GM10248 (cell line): Measurements from ENCODE around the gene TEK.

ENCODE experiments used
- CTCF ChIA-PET: fragments of 300-600 bp; sonication (Branson Sonifier 250); formaldehyde crosslinking; extraction: SDS; loops from one replicate; lab custom pipeline; 2021; ENCODE audit warnings: antibody characterized with exemption; lab: Yijun Ruan, JAX
- POLR2A ChIA-PET: fragments of 350-650 bp; sonication (Branson Sonifier 250); formaldehyde crosslinking; extraction: SDS; loops from one replicate; lab custom pipeline; 2020; ENCODE audit warnings: antibody characterized with exemption; lab: Yijun Ruan, JAX
- DNase-seq: peaks from one replicate; pipeline ENCODE4 v3.0.0; 2012; ENCODE audit errors: extremely low spot score
- TF ChIP-seq, protein P1 (sequence below): IDR thresholded peaks from 2 replicates; pipeline ENCODE4 v1.5.1; 2012; ENCODE audit warnings: mild to moderate bottlenecking, low read depth; ENCODE audit errors: extremely low read depth, missing control alignments, control extremely low read depth

Gene TEK

DNA sequence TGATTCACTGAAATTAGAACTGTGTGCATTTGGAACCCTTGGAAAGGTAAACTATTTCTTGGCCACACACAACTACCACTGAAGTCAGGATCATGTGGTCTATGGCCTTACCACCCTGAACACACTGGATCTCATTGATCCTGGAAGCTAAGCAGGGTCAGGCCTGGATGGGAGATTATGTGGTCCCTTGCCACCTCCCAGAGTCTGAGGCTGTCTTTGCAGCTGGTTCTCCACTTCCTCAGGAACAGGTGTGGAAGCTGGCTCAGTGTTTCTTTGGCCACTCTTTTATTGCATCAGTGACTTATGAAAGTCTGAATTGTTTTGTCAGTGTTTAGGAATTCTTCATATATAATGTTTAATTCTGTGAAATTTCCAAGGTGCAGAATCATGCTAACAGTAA, 89.2 kb downstream of the TEK start:
- TF ChIP-seq, protein P1, sequence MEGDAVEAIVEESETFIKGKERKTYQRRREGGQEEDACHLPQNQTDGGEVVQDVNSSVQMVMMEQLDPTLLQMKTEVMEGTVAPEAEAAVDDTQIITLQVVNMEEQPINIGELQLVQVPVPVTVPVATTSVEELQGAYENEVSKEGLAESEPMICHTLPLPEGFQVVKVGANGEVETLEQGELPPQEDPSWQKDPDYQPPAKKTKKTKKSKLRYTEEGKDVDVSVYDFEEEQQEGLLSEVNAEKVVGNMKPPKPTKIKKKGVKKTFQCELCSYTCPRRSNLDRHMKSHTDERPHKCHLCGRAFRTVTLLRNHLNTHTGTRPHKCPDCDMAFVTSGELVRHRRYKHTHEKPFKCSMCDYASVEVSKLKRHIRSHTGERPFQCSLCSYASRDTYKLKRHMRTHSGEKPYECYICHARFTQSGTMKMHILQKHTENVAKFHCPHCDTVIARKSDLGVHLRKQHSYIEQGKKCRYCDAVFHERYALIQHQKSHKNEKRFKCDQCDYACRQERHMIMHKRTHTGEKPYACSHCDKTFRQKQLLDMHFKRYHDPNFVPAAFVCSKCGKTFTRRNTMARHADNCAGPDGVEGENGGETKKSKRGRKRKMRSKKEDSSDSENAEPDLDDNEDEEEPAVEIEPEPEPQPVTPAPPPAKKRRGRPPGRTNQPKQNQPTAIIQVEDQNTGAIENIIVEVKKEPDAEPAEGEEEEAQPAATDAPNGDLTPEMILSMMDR, result no peak
- POLR2A ChIA-PET, result no interaction called here
- CTCF ChIA-PET, result interaction anchor here (1.2 kb wide), 1 partner anchor 9 kb away, joined by 3 read pairs; no protein-coding TSS in a partner anchor
- DNase-seq, result no peak

DNA sequence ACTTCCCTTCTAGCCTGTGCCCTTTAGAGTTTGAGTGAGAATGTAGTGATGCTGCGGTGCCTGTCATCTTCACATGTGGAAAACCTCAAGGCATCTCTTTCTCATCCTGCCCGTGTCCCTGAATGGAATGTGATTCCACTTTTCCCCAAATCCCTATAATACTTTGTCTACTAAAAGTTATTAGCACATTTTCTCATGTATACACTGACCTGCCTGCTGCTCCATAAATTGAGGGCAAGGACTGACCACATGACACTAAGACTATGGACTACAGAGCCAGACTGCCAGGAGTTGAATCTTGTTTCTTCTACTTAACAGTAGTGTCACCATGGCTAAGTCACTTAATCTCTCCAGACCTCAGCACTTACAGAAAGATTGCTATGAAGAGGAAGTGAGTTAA, 93.0 kb downstream of the TEK start:
- CTCF ChIA-PET, result no interaction called here
- POLR2A ChIA-PET, result no interaction called here
- no peak for DNase-seq
- TF ChIP-seq, protein P1, result no peak

DNA sequence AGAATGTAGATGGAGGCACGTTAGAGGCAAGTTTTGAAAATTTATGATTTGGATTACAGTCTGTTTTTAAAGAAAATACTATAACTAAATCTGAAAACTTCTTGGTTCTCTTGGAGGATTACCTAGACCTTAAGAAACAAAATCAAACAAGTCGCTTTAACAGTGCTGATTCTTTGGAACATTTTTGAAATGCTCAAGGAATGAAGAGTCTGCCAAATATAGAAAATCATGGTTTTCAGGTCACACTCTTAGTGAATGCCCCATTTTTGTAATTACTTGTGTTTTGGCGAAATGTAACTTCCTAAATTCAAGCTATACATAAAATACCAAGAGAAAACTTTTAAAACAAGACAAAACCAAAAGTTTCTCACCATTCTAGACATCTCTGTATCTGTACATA, 94.8 kb downstream of the TEK start:
- no peak for DNase-seq
- CTCF ChIA-PET, result interaction anchor here (1.4 kb wide), 1 partner anchor 31 kb away, joined by 3 read pairs; no protein-coding TSS in a partner anchor
- POLR2A ChIA-PET, result no interaction called here
- TF ChIP-seq, protein P1, result no peak

DNA sequence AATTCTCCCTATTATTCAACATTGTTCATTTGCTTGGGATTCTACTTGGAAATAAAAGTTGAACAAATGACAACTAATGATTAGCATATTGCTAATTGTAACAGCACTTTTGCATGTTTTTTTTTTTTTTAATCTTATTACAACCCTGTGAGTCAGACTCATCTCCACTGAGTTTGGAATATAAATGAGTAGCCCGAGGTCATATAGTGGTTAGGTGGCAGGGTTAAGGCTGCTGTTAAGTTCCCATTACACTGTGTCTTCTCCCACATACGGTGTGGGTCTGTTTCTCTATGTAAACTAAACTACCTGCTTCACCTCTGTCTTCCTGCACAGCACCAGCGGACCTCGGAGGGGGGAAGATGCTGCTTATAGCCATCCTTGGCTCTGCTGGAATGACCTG, 95.6 kb downstream of the TEK start:
- CTCF ChIA-PET, result interaction anchor here (1.4 kb wide), 1 partner anchor 32 kb away, joined by 3 read pairs; no protein-coding TSS in a partner anchor
- POLR2A ChIA-PET, result no interaction called here
- no peak for DNase-seq
- TF ChIP-seq, protein P1, result no peak

DNA sequence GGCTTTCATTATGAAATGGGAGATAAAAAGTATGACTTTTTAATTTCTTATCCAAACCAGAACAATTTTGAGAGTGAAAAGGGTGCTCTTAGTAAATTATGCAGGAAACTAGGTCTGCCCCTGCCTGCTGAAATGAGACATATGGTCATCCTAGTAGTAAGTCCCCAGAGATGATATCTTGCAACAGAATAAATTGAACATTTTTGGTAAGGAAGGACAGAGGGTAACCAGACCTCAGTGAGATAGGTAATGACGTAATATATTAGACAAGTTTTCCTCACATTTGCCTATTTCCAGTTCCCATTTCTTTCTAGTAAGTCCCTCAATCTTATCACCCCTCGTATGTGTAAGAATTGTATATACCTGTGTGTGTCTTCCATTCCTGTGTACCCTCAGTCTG, 96.2 kb downstream of the TEK start:
- no peak for DNase-seq
- POLR2A ChIA-PET, result no interaction called here
- TF ChIP-seq, protein P1, result no peak
- CTCF ChIA-PET, result no interaction called here

DNA sequence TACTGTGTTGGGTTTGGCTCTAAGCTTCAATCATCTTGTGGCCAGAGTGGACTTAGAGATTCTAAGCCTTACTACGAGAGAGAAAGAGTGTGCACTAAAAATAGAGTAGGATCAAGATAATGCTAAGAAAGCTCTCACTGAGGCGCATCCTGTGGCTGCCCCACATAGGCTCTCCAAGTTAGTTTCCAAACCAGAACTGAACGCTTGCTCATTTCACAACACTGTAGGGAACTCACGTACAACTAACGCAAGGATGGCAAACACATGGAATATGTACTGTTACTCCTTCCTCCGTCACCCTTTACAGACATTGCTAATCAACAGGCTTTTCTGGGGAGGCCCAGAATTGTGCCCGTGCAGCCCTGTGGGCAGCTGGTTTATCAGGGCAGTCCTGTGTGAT, 97.0 kb downstream of the TEK start:
- ChIA-PET CTCF (no interaction called here), POLR2A (no interaction called here)
- TF ChIP-seq, protein P1, result no peak
- no peak for DNase-seq
